GM23248 (cell line): ENCODE measurements around the gene MT1G. TPM values are rescaled to one million over a fixed set of nuclear protein-coding genes. Genes with fewer than 3 reads are reported as not detected.
A peak's percentile ranks its signal among the peaks of the same experiment; 100 is the strongest.
"Not testable (repeated sequence)": the region's sequence is repeated elsewhere in the genome, so short reads cannot be mapped to it uniquely, and the experiment has no call there.

Experiments used
- DNase-seq: peaks from one replicate; pipeline ENCODE4 v3.0.0-alpha.2; 2015
- H2AFZ ChIP-seq: fragments of 200-600 bp; sonication (generic); 2 replicates; pipeline ENCODE4 v1.6.1; 2016; ENCODE audit warnings: antibody characterized with exemption
- H3F3A ChIP-seq: fragments of 200-600 bp; sonication (generic); 2 replicates; pipeline ENCODE4 v1.6.1; 2016; ENCODE audit warnings: mild to moderate bottlenecking, antibody characterized with exemption, mixed run types; ENCODE audit not compliant: insufficient read depth
- H3K27ac ChIP-seq: fragments of 200-600 bp; sonication (generic); 2 replicates; pipeline ENCODE4 v1.5.1; 2016; ENCODE audit warnings: mild to moderate bottlenecking
- H3K27me3 ChIP-seq: fragments of 200-600 bp; sonication (generic); replicated peaks from 2 replicates; pipeline ENCODE4 v1.6.1; 2016; ENCODE audit warnings: mild to moderate bottlenecking; ENCODE audit not compliant: insufficient read depth
- H3K36me3 ChIP-seq: fragments of 200-600 bp; sonication (generic); 2 replicates; pipeline ENCODE4 v1.6.1; 2016; ENCODE audit warnings: low read depth, mild to moderate bottlenecking
- H3K4me1 ChIP-seq: fragments of 200-600 bp; sonication (generic); 2 replicates; pipeline ENCODE4 v1.6.1; 2016; ENCODE audit warnings: mild to moderate bottlenecking; ENCODE audit not compliant: insufficient read depth
- H3K4me2 ChIP-seq: fragments of 200-600 bp; sonication (generic); one replicate; pipeline ENCODE4 v1.6.1; 2016; ENCODE audit warnings: mild to moderate bottlenecking; ENCODE audit not compliant: unreplicated experiment
- H3K4me3 ChIP-seq: fragments of 200-600 bp; sonication (generic); 2 replicates; pipeline ENCODE4 v1.5.1; 2016; ENCODE audit warnings: mild to moderate bottlenecking
- H3K79me2 ChIP-seq: fragments of 200-600 bp; sonication (generic); 2 replicates; pipeline ENCODE4 v1.6.1; 2016; ENCODE audit warnings: mild to moderate bottlenecking; ENCODE audit not compliant: insufficient read depth
- H3K9ac ChIP-seq: fragments of 200-600 bp; sonication (generic); 2 replicates; pipeline ENCODE4 v1.6.1; 2016; ENCODE audit warnings: mild to moderate bottlenecking
- H3K9me2 ChIP-seq: fragments of 200-600 bp; sonication (generic); 2 replicates; pipeline ENCODE4 v1.6.1; 2016; ENCODE audit warnings: mixed run types, mild to moderate bottlenecking, moderate library complexity; ENCODE audit not compliant: insufficient read depth
- H3K9me3 ChIP-seq: fragments of 200-600 bp; sonication (generic); one replicate; pipeline ENCODE4 v1.6.1; 2017; ENCODE audit warnings: low read depth
- H4K20me1 ChIP-seq: fragments of 200-600 bp; sonication (generic); 2 replicates; pipeline ENCODE4 v1.6.0; 2016; ENCODE audit not compliant: insufficient read depth
- EZH2 ChIP-seq: fragments of 200-600 bp; sonication (generic); IDR thresholded peaks from 2 replicates; pipeline ENCODE4 v1.6.1; 2018; ENCODE audit warnings: antibody characterized with exemption, mild to moderate bottlenecking; ENCODE audit not compliant: insufficient read depth, poor library complexity, severe bottlenecking
- EZH2phosphoT487 ChIP-seq: fragments of 200-600 bp; sonication (generic); IDR thresholded peaks from 2 replicates; pipeline ENCODE4 v1.6.1; 2018; ENCODE audit warnings: antibody characterized with exemption, moderate library complexity, mild to moderate bottlenecking, low read depth; ENCODE audit not compliant: insufficient read depth
- WGBS, 2 experiments: methylation state at CpG; one replicate each; pipeline ENCODE4 v1.1.6; 2015 to 2017; ENCODE audit warnings: low lambda C conversion rate in 2 of 2, low coverage in 1 of 2; ENCODE audit errors: missing lambda C conversion rate in 2 of 2; 5-methylcytosine and 5-hydroxymethylcytosine counted together
- in situ Hi-C: fragments of 300-500 bp; cut with MboI; formaldehyde crosslinking; loops from 2 replicates; pipeline ENCODE4 v1.15.0; 2020
- polyA plus RNA-seq: library from polyadenylated mRNA; unstranded; fragments of >200 nt; fragmentation: Nextera tagmentation; extraction: Ambion mirVana; gene quantifications from 2 replicates; pipeline ENCODE4 v1.2.1, GENCODE V29; 2016
- total RNA-seq: library from RNA; depleted of rRNA; stranded (reverse); fragments of >200 nt; shearing (Covaris generic); gene quantifications from 2 replicates; pipeline ENCODE4 v1.2.3, GENCODE V29; 2014

MT1G gene
- total and polyA plus RNA-seq, 2 experiments from 2014 or later = 4.4 TPM; not detected in 1

DNA sequence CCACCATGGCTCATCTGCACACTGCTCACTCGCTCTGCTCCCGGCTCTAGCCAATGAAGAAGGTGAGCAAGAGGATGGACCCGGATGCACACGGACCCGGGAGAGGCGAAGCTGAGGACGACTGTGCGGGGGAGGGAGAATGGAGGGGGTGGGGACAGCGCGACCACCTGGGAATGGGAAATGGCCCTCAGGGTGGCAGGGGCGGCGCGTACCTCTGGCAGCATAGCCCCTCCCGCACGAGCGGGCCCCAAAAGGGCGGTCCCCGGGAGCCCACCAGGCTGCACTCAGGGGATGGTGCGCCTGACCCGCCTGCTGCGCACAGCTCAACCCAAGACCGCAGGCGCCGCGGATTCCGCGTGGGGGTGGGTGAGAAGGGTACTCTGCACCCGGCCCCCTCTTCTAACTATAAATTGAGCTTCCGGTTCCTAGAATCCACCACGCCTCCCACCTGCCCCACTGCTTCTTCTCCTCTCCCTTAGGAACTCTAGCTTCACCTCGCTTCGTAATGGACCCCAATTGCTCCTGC lies 7.9 kb upstream of the MT1G start:
- DNase-seq = no peak
- no peak for TF ChIP-seq EZH2phosphoT487
- TF ChIP-seq EZH2 = no peak
- H2AFZ ChIP-seq = no peak overlapping the region
- WGBS, 2 experiments = 57 to 60% methylated on average over 23 to 32 of the region's 32 CpGs
- H3K36me3 ChIP-seq = no peaks in the 10 kb centered on the region
- no peaks in the 10 kb centered on the region for H3K79me2 ChIP-seq
- H3F3A ChIP-seq = no peaks in the 10 kb centered on the region
- H3K9me3 ChIP-seq = no peaks in the 10 kb centered on the region
- no peaks in the 10 kb centered on the region for H3K4me1 ChIP-seq
- in situ Hi-C loops = no loop called here
- H3K27ac ChIP-seq = no peak overlapping the region
- H3K4me3 ChIP-seq = no peak overlapping the region
- H3K9ac ChIP-seq = no peak overlapping the region
- no peaks in the 10 kb centered on the region for H3K27me3 ChIP-seq
- no peaks in the 10 kb centered on the region for H4K20me1 ChIP-seq
- no peaks in the 10 kb centered on the region for H3K9me2 ChIP-seq
- no peak overlapping the region for H3K4me2 ChIP-seq

DNA sequence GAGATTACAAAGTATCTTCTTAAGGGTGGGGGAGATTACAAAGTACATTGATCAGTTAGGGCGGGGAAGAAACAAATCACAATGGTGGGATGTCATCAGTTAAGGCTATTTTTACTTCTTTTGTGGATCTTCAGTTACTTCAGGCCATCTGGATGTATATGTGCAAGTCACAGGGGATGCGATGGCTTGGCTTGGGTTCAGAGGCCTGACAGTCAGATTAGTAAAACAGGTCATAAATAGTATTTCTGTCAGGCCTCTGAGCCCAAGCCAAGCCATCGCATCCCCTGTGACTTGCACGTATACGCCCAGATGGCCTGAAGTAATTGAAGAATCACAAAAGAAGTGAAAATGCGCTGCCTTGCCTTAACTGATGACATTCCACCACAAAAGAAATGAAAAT lies 6.7 kb upstream of the MT1G start:
- 80 to 82% methylated on average over 6 of the region's 6 CpGs for WGBS, 2 experiments
- H2AFZ ChIP-seq, DNase-seq, H3K9ac ChIP-seq, H3K9me2 ChIP-seq, H3K79me2 ChIP-seq, H3K27me3 ChIP-seq, H3K4me3 ChIP-seq, H3K9me3 ChIP-seq, in situ Hi-C loops, H3K4me1 ChIP-seq, H3K4me2 ChIP-seq, H3K36me3 ChIP-seq, H3K27ac ChIP-seq, H4K20me1 ChIP-seq, H3F3A ChIP-seq: not testable (repeated sequence)

DNA sequence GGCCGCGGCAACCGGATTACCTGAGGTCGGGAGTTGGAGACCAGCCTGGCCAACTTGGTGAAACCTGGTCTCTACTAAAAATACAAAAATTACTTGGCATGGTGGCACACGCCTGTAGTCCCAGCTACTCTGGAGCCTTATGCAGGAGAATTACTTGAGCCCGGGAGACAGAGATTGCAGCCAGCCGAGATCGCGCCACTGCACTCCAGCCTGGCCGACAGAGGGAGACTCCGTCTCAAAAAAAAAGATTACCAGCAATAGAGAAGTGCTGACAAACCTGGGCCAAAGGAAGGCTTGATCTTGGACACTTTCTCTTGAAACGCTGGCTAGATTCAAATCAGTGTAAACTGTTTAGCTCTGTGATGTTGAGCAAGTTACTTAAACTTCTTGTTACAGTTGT lies 6.1 kb upstream of the MT1G start:
- no peak for TF ChIP-seq EZH2
- no peak for TF ChIP-seq EZH2phosphoT487
- H3K4me1 ChIP-seq = no peaks in the 10 kb centered on the region
- H3K79me2 ChIP-seq = no peaks in the 10 kb centered on the region
- no peak overlapping the region for H3K4me2 ChIP-seq
- peaks cover 12% of the 10 kb centered on the region for H3K27me3 ChIP-seq
- no peaks in the 10 kb centered on the region for H3K36me3 ChIP-seq
- H3K4me3 ChIP-seq = no peak overlapping the region
- H2AFZ ChIP-seq = no peak overlapping the region
- H4K20me1 ChIP-seq = no peaks in the 10 kb centered on the region
- H3K9me2 ChIP-seq = no peaks in the 10 kb centered on the region
- DNase-seq = peak; percentile 57
- H3K27ac ChIP-seq = no peak overlapping the region
- WGBS, 2 experiments = 30 to 33% methylated on average over 12 of the region's 12 CpGs
- H3F3A ChIP-seq = no peaks in the 10 kb centered on the region
- in situ Hi-C loops = no loop called here
- no peak overlapping the region for H3K9ac ChIP-seq
- H3K9me3 ChIP-seq = no peaks in the 10 kb centered on the region

DNA sequence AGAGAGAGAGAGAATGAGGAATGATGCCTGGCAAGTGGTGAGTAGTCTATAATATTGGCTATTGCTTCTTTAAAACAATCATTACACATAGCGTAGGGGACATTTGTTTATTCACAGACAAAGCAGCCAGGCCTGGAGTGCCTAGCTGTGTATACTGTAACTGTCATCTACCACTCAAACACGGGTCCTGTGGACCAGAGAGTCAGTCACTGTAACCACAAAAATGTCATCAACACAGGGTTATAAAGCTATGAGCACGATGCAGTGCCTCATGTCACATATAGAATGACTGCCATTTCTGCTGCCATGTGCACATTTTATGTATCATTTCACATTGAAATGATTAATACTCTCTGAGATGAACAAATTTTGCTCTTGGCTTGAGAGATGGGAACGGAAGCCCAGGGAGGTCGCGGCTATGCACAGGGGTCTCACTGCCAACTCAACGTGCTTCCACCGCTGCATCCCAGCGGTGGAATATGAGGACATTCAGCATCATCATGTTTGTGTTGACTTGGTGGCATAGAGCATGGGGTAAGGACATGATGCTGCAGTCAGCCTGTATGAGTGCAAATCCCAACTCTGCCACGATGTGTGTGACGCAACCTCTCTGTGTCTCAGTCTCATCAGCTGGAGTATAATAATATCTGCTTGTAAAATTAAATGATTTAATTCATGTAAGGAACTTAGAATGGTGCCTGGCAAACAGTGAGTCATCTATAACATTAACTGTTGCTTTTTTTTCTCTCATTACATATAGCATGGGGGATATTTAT lies 5.1 kb upstream of the MT1G start:
- peaks cover 22% of the 10 kb centered on the region for H3K27me3 ChIP-seq
- no peak overlapping the region for H2AFZ ChIP-seq
- no peak overlapping the region for H3K9ac ChIP-seq
- no peak overlapping the region for H3K27ac ChIP-seq
- 81 to 85% methylated on average over 11 of the region's 11 CpGs for WGBS, 2 experiments
- in situ Hi-C loops = no loop called here
- H4K20me1 ChIP-seq = no peaks in the 10 kb centered on the region
- no peaks in the 10 kb centered on the region for H3K79me2 ChIP-seq
- H3K4me2 ChIP-seq = no peak overlapping the region
- H3F3A ChIP-seq = no peaks in the 10 kb centered on the region
- peak; percentile 20 for DNase-seq
- no peaks in the 10 kb centered on the region for H3K9me3 ChIP-seq
- no peak for TF ChIP-seq EZH2
- TF ChIP-seq EZH2phosphoT487 = no peak
- no peaks in the 10 kb centered on the region for H3K4me1 ChIP-seq
- no peaks in the 10 kb centered on the region for H3K9me2 ChIP-seq
- H3K36me3 ChIP-seq = no peaks in the 10 kb centered on the region
- no peak overlapping the region for H3K4me3 ChIP-seq

DNA sequence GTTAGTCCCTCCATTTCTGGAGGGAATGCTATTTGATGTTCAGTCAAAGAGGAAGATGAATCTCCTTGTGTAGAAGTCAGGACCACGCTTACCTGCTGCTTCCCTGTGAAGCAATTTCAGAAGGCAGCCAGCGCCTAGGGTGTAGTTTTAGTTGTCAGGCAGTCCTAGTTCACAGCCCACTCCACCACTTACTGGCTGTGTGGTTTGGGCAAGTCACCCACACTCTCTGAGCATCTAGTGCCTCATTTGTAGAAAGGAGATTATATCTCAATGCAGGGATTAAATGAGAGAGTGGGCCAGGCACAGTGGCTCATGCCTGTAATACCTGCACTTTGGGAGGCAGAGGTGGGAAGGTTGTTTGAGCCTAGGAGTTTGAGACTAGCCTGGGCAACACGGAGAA lies 4.3 kb upstream of the MT1G start:
- in situ Hi-C loops, H2AFZ ChIP-seq, H3K9ac ChIP-seq, H3K79me2 ChIP-seq, H3K27ac ChIP-seq, H3K4me3 ChIP-seq, H3K4me2 ChIP-seq, H3K4me1 ChIP-seq, H4K20me1 ChIP-seq, H3K36me3 ChIP-seq, H3F3A ChIP-seq, DNase-seq, H3K9me3 ChIP-seq, H3K9me2 ChIP-seq: not testable (repeated sequence)
- 94% methylated on average over 3 of the region's 3 CpGs for WGBS, 2 experiments
- H3K27me3 ChIP-seq = peaks cover 30% of the 10 kb centered on the region

DNA sequence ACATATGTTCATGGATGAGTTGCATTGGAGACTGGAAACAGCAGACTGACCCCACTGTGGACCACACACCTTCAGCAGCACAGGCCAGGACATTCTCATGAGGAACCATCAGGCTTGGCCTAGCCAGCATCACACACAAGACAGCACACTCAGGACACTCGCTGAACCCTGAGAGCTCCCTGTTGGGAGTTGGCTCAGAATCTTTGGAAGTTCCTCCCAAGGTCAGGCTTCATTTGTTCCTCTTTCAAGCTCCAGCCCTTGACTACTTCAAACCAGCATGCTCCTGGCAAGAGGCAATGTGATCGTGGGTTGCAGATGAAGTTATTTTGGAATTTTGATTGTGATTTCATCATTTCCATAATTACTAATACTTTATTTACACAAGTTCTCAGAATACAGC lies 3.8 kb upstream of the MT1G start:
- H4K20me1 ChIP-seq, H3F3A ChIP-seq, H2AFZ ChIP-seq, H3K4me3 ChIP-seq, H3K4me2 ChIP-seq, H3K9me3 ChIP-seq, H3K9me2 ChIP-seq, H3K36me3 ChIP-seq, H3K79me2 ChIP-seq, H3K9ac ChIP-seq, in situ Hi-C loops, H3K27ac ChIP-seq, H3K4me1 ChIP-seq: not testable (repeated sequence)
- peaks cover 30% of the 10 kb centered on the region for H3K27me3 ChIP-seq
- DNase-seq = peak; percentile 23
- 49 to 61% methylated on average over 2 of the region's 2 CpGs for WGBS, 2 experiments
